Measurements from ENCODE around the gene BORCS8.
A peak's percentile ranks its signal among the peaks of the same experiment; 100 is the strongest.
"Not testable (repeated sequence)": the region's sequence is repeated elsewhere in the genome, so short reads cannot be mapped to it uniquely, and the experiment has no call there.

The BORCS8 gene

GRCh38 chr19:19152668-19153384 is 39.1 kb downstream of the BORCS8 start:
- DNase-seq, result no peak

DNA sequence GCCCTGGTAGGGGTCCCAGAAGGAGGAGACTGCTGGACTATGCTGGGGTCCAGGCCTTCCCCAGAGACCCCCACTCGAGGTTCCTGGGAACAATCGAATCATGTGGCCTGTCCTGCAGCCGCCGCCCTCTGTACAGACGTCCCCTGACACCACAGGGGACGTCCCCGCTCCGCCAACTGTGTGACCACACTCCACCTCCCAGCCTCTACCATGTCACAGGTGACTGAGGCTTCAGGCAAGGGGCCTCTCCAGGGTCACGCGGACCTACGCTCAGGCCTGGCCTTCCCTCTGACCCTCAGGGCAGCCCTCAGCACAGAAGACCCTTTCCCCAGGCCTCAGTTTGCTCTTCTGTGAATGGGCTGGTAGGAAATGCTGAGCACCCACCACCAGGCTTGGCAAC is 40.5 kb downstream of the BORCS8 start:
- DNase-seq, result no peak

DNA sequence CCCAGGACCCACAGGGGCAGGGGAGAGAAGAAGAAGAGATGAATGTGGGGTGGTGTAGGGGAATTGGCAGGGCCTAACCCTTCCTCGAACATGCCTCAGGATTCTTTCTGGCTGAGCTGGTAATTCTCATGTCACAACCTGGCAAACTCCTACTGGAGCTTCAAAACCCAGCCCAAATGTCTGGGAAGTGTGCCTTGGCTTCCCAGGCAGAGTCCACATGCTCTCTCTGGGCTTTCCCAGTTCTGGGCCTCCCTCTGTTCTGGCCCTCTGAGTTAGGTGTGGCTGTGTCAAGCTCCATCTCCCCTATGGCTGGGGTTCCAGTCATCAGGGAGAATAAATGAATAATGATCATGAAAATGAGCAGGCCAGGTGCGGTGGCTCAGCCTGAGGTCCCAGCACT is 42.5 kb downstream of the BORCS8 start:
- no peak for DNase-seq

DNA sequence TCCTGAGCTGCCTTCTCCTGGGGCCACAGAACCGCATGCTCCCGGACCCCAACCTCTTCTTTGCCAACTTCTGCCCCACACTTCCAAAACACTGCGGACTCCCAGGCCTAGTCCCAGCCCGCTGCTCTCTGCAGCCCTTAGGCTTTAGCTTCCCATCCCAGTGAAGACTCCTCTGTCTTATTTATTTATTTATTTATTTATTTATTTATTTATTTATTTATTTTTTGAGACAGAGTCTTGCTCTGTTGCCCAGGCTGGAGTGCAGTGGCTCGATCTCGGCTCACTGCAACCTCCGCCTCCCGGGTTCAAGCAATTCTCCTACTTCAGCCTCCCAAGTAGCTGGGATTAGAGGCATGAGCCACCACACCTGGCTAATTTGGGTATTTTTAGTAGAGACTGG is 43.4 kb downstream of the BORCS8 start:
- not testable (repeated sequence) for DNase-seq

- no peak for DNase-seq
Measured at GRCh38 chr19:19147344-19147743, 44.6 kb downstream of the BORCS8 start.

GRCh38 chr19:19146865-19147264 is 45.1 kb downstream of the BORCS8 start:
- no peak for DNase-seq

- DNase-seq, result peak in 43 of 56 donors; percentile 5 to 79 (median 43)
Measured at GRCh38 chr19:19145684-19146608, 46.0 kb downstream of the BORCS8 start.

DNA sequence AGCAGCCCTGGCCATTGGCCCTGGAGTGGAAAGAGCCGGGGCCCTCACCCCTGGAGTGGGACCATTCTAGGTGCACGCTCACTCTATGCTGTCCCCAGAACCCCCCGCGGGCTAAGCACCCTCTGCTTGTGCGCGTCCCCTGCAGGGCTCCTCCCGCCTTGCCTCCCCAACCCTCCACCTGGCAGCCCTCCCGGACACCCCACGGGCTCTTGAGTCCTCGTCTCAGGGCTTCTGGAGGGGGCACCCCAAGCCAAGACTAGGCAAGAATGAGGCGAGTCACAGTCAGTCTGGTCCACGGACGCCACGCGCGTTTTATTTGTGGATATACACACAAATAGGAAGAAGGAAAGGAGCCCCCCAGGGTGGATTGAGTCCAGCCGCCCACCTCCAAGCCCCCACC is 46.7 kb downstream of the BORCS8 start:
- no peak for DNase-seq

GRCh38 chr19:19142347-19142746 is 49.6 kb downstream of the BORCS8 start:
- DNase-seq, result no peak

DNA sequence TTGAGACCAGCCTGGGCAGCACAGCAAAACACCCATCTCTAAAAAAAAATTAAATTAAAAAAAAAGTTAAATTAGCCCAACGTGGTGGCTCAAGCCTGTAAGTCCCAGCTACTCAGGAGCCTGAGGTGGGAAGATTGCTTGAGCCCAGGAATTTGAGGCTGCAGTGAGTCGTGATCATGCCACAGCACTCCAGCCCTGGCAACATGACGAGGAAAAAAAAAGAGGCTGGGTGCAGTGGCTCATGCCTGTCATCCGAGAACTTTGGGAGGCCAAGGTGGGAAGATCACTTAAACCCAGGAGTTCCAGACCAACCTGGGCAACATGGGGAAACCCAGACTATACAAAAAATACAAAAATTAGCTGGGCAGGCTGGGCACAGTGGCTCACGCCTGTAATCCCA is 51.5 kb downstream of the BORCS8 start:
- no peak for DNase-seq

DNA sequence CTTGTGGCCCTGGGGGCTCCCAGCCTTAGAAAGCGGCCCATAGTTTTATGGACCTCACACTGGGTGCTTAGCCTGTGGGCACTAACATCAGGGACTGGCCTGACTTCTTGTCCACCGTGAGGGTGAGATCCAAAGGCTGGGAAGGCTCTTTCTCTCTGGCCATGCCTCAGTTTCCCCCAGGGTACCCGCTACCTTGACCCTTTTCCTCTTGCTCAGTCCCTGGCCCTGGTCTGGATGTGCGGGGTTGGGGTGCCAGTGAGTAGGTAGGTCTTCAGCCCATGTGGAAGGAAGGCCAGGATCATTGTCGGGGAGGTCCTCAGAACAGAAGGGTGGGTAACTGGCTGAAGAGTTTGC is 52.1 kb downstream of the BORCS8 start:
- no peak for DNase-seq

DNA sequence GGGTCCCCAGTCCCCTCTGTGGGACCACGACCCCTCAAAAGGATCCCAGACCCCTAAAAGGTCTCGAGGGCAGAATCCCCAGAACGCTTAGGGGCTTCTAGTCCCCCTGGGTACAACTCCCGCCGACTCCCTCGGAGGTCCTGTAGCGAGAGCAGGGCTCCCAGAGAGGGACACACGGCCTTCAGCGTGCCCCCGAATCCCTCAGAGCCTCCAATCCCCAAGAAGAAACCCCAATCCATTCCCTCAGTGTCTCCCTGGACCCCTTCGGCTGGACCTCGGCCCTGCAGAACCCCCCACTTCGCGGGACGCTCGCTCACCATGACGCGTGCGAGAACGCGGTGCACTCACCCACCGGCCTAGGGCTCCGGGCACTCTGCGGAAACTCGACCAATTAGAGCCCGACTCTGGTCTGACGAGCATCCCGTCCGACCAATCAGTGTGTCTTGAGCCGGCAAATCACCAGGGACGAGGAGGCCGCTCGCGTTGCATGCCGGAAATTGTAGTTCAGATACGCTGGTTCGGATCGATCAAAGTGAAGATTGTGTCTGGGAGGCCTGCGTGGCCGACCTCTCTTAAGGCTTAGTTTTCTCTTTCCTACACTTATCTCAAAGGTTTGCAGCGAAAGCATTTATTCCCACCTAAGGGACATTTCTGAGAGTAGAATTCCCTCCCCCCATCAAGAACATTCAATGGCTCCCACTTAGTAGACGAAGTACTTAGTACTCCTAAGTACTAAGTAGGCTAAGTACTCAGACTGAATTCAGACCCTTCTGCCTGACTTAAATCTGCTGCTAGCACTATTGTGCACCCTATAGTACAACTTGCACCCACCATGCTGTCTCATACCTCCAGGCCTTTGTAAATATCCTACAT is 53.6 kb downstream of the BORCS8 start, which contains the start of gene TMEM161A:
TMEM161A (minus strand) TSS at position 370 of the 873 bp plus-strand sequence; CDS start at position 320, 50 bp downstream.
- DNase-seq, result peak; percentile 47 to 98 (median 92)

DNA sequence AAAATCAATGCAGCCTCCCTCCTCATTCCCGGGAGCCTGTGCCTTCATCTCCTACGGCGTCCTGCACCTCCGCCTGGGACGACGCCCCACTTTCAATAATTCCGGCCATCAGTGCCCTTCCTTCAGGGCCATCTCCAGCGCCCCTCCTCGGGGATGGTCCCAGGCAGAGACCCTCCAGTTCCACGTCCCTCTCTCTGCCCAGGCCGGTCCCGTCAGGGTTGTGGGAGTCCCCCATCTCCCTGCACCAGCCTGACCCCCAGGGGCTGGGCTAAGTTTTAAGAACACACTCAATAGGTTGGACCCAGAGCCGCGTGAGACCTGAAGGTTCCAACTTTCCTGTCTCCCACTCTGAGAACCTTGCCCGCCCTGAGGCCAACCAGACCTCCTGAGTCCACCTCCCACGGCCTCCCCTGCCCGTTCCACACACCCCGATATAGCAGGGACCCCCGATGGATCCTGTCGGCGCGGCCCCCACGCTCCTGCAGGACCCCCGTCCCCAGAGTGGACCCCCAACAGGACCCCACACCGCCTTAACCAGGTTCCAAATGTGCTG is 54.3 kb downstream of the BORCS8 start:
- peak in 1 of 56 donors; percentile 30 for DNase-seq

GRCh38 chr19:19135713-19136112 is 56.2 kb downstream of the BORCS8 start:
- DNase-seq, result not testable (repeated sequence)

GRCh38 chr19:19134687-19135158 is 57.2 kb downstream of the BORCS8 start:
- peak in 2 of 56 donors; percentile 28 to 35 for DNase-seq

DNA sequence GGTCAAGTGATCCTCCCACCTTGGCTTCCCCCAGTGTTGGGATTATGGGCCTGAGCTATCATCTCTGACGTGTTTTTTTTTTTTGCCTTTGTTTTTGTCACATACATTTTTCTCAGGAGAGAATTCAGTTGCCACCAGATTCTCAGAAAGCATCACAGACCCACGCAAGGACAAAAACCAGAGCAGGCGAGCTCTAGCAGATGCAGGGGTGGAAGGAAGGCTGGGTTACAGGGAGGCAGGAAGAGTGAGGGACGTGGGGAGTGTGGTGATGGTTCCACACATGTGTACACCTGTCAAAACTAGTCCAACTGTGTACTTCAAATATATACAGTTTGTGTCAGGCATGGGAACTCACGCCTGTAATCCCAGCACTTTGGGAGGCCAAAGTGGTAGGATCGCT is 58.0 kb downstream of the BORCS8 start:
- peak in 4 of 56 donors; percentile 7 to 22 (median 12) for DNase-seq

DNA sequence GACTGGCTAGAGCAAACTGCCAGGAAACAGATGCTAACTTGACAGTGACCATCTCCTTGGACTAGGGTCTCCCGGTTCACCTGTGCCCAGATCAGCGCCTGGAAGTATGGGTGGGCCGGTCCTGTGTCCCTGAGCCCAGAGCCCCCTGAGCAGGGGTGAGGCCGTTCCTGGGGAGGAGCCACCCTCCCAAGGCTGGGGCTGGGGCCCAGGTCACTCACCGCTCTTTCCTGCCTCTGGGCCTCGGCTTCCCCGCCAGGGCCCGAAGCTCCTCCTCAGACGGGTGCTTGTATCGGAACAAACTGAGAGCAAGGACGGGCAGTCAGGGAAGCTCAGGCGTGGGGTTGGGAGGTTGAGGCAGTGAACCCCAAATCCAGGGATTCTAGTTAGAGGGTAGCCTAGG is 59.0 kb downstream of the BORCS8 start:
- no peak for DNase-seq

DNA sequence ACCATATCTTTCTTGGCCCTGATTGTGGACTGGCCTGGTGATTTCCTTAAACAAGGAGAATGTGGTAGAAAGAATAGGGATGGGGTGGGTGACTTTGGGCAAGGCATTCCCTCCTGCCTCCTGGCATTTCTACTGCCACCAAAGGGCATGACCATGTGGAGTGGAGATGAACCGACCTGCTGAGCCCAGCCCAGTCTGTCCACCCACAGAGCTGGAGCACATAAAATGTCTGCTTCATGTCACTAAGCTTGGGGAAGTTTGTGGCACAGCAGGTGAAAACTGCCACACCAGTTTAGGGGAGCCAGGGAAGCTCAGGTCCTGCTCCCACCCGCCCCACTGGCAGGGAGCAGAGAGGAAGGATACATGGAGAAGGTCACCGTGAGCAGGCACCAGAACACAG is 60.0 kb downstream of the BORCS8 start:
- no peak for DNase-seq
